ENCODE measurements around the gene KIFC3. TPM values are rescaled to one million over a fixed set of nuclear protein-coding genes. Genes with fewer than 3 reads are reported as not detected.
"Not testable (repeated sequence)": the region's sequence is repeated elsewhere in the genome, so short reads cannot be mapped to it uniquely, and the experiment has no call there.

The KIFC3 gene
- total RNA-seq, 2 donors from 2014 or later: 0.82 to 1.2 TPM

- no peaks in the 10 kb centered on the region for H3K4me1 Mint-ChIP-seq
- H3K27ac Mint-ChIP-seq: no peak overlapping the region
- H3K9me3 Mint-ChIP-seq: no peaks in the 10 kb centered on the region
- no peaks in the 10 kb centered on the region for H3K27me3 Mint-ChIP-seq
- no peak for ATAC-seq (replicated peaks)
- H3K36me3 Mint-ChIP-seq (ENCODE audit: low read depth): no peaks in the 10 kb centered on the region
- no peak overlapping the region for H3K4me3 Mint-ChIP-seq
Observed at GRCh38 chr16:57754354-57755060, 47.8 kb downstream of the KIFC3 start.

- Mint-ChIP-seq H3K9me3 (no peaks in the 10 kb centered on the region), H3K27ac (no peak overlapping the region), H3K27me3 (no peaks in the 10 kb centered on the region), H3K4me3 (no peak overlapping the region), H3K4me1 (no peaks in the 10 kb centered on the region), H3K36me3 (ENCODE audit: low read depth) (no peaks in the 10 kb centered on the region)
- no peak for ATAC-seq (replicated peaks)
Observed at GRCh38 chr16:57753448-57754353, 48.6 kb downstream of the KIFC3 start.

DNA sequence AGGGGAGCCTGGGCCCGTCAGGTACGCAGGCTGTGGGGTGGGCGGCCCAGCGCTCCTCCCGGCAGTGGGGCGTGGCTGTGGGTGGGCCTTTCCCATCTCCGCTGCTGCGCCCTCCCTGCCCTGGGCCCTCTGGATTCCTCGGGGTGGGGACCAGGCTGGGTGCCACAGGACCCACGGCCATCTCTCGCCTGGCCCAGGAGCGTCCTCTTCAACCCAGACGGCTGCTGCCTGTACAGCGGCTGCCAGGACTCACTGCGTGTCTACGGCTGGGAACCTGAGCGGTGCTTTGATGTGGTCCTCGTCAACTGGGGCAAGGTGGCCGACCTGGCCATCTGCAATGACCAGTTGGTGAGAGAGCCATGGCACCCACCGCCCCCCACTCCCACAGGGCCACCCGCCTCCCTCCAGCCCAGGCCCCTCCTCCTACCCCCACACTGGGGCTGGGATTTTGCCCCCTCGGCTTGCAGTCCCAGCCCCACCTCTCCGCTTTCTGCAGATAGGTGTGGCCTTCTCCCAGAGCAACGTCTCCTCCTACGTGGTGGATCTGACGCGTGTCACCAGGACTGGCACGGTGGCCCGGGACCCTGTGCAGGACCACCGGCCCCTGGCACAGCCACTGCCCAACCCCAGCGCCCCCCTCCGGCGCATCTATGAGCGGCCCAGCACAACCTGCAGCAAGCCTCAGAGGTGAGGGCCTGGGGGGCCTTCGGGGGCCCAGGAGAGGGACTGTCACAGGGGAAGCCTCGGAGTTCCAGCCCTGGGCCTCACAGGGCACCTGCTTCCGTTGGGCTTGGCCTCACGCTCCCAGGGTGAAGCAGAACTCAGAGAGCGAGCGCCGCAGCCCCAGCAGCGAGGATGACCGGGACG, 49.5 kb downstream of the KIFC3 start:
- Mint-ChIP-seq H3K27ac (no peak overlapping the region), H3K4me3 (no peak overlapping the region), H3K9me3 (no peaks in the 10 kb centered on the region), H3K27me3 (no peaks in the 10 kb centered on the region), H3K36me3 (ENCODE audit: low read depth) (no peaks in the 10 kb centered on the region), H3K4me1 (no peaks in the 10 kb centered on the region)
- ATAC-seq (replicated peaks): no peak

- no peaks in the 10 kb centered on the region for H3K9me3 Mint-ChIP-seq
- H3K27ac Mint-ChIP-seq: no peak overlapping the region
- no peaks in the 10 kb centered on the region for H3K4me1 Mint-ChIP-seq
- no peaks in the 10 kb centered on the region for H3K36me3 Mint-ChIP-seq (ENCODE audit: low read depth)
- H3K4me3 Mint-ChIP-seq: no peak overlapping the region
- no peak for ATAC-seq (replicated peaks)
- no peaks in the 10 kb centered on the region for H3K27me3 Mint-ChIP-seq
Observed at GRCh38 chr16:57752203-57752580, 50.1 kb downstream of the KIFC3 start.

DNA sequence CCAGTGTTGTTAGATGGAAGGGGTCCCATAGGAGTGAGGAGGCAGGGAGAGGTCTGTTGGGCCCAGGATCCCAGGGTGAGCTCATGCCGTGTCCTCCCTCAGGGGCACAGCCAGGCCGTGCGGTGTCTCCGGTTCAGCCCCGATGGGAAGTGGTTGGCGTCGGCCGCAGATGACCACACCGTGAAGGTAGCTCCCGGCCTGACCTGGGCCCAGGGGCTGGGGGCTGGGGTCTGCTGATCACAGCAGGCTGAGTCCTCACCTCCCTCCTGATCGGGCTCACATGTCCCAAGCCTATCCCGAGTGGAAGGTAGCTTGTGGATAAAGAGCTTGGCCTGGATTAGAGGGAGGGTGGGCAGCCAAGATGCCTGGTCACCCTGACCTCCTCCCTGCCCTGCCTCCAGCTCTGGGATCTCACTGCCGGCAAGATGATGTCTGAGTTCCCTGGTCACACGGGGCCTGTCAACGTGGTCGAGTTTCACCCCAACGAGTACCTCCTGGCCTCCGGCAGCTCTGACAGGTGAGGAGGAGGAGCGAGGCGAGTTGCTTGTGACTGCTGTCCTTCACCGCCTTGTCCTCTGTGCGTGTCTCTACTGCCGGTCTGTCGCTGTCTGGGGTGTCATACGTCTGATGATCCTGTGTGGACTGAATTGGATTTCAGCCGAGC, 50.6 kb downstream of the KIFC3 start:
- no peaks in the 10 kb centered on the region for H3K27me3 Mint-ChIP-seq
- no peak for ATAC-seq (replicated peaks)
- no peak overlapping the region for H3K27ac Mint-ChIP-seq
- H3K4me1 Mint-ChIP-seq: no peaks in the 10 kb centered on the region
- no peaks in the 10 kb centered on the region for H3K36me3 Mint-ChIP-seq (ENCODE audit: low read depth)
- no peak overlapping the region for H3K4me3 Mint-ChIP-seq
- H3K9me3 Mint-ChIP-seq: no peaks in the 10 kb centered on the region

GRCh38 chr16:57750796-57751538, 51.3 kb downstream of the KIFC3 start:
- Mint-ChIP-seq H3K27ac (no peak overlapping the region), H3K27me3 (no peaks in the 10 kb centered on the region), H3K4me3 (no peak overlapping the region), H3K9me3 (no peaks in the 10 kb centered on the region), H3K36me3 (ENCODE audit: low read depth) (no peaks in the 10 kb centered on the region), H3K4me1 (no peaks in the 10 kb centered on the region)
- no peak for ATAC-seq (replicated peaks)

GRCh38 chr16:57749856-57750452, 52.3 kb downstream of the KIFC3 start:
- H3K27ac Mint-ChIP-seq: peak overlapping the region; percentile 19
- ATAC-seq (replicated peaks): no peak
- no peaks in the 10 kb centered on the region for H3K36me3 Mint-ChIP-seq (ENCODE audit: low read depth)
- no peaks in the 10 kb centered on the region for H3K9me3 Mint-ChIP-seq
- H3K4me1 Mint-ChIP-seq: no peaks in the 10 kb centered on the region
- no peaks in the 10 kb centered on the region for H3K27me3 Mint-ChIP-seq
- no peak overlapping the region for H3K4me3 Mint-ChIP-seq

DNA sequence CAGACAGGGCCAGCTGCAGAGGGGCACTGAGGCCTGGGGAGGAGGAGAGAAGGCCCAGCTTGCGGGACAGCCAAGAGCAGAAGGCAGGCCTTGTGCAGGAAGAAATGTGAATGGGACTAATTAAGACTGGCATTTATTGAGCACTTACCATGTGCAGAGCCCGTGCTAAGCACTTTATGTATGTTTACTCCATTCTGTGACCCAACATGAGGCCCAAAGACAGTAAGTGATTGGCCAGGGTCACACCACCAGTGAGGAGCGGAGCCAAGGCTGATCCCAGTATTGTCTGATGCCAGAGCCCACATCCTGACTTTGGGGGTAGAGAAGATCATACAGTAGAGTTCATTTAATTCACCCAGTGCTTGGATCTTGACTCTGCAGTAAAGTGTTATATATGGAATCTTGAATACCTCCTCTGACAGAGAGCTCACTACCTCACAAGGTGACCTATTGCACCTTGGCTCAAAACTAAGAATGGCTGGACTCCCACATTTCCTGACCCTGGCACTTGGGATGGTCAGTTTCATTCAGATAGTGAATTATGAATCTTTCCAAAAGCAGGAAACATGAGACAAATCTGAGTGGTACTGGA, 53.1 kb downstream of the KIFC3 start:
- H3K27ac Mint-ChIP-seq: no peak overlapping the region
- no peaks in the 10 kb centered on the region for H3K36me3 Mint-ChIP-seq (ENCODE audit: low read depth)
- no peak overlapping the region for H3K4me3 Mint-ChIP-seq
- no peak for ATAC-seq (replicated peaks)
- no peaks in the 10 kb centered on the region for H3K9me3 Mint-ChIP-seq
- H3K27me3 Mint-ChIP-seq: no peaks in the 10 kb centered on the region
- no peaks in the 10 kb centered on the region for H3K4me1 Mint-ChIP-seq

- no peaks in the 10 kb centered on the region for H3K27me3 Mint-ChIP-seq
- no peaks in the 10 kb centered on the region for H3K9me3 Mint-ChIP-seq
- H3K27ac Mint-ChIP-seq: no peak overlapping the region
- no peaks in the 10 kb centered on the region for H3K4me1 Mint-ChIP-seq
- H3K4me3 Mint-ChIP-seq: no peak overlapping the region
- peaks cover 3% of the 10 kb centered on the region for H3K36me3 Mint-ChIP-seq (ENCODE audit: low read depth)
- ATAC-seq (replicated peaks): no peak
Observed at GRCh38 chr16:57748596-57748995, 53.7 kb downstream of the KIFC3 start.

GRCh38 chr16:57747996-57748395, 54.3 kb downstream of the KIFC3 start:
- Mint-ChIP-seq H3K36me3 (ENCODE audit: low read depth) (peaks cover 5% of the 10 kb centered on the region), H3K9me3 (no peaks in the 10 kb centered on the region), H3K4me1 (no peaks in the 10 kb centered on the region), H3K4me3 (no peak overlapping the region), H3K27me3 (no peaks in the 10 kb centered on the region), H3K27ac (no peak overlapping the region)
- no peak for ATAC-seq (replicated peaks)

- ATAC-seq (replicated peaks): no peak
- H3K36me3 Mint-ChIP-seq (ENCODE audit: low read depth): peaks cover 5% of the 10 kb centered on the region
- H3K9me3 Mint-ChIP-seq: no peaks in the 10 kb centered on the region
- H3K4me3 Mint-ChIP-seq: no peak overlapping the region
- no peak overlapping the region for H3K27ac Mint-ChIP-seq
- no peaks in the 10 kb centered on the region for H3K4me1 Mint-ChIP-seq
- no peaks in the 10 kb centered on the region for H3K27me3 Mint-ChIP-seq
Observed at GRCh38 chr16:57747496-57747895, 54.8 kb downstream of the KIFC3 start.

GRCh38 chr16:57747091-57747490, 55.2 kb downstream of the KIFC3 start:
- Mint-ChIP-seq H3K4me1 (no peaks in the 10 kb centered on the region), H3K9me3 (no peaks in the 10 kb centered on the region), H3K27ac (no peak overlapping the region), H3K27me3 (no peaks in the 10 kb centered on the region), H3K4me3 (no peak overlapping the region), H3K36me3 (ENCODE audit: low read depth) (peaks cover 5% of the 10 kb centered on the region)
- no peak for ATAC-seq (replicated peaks)

DNA sequence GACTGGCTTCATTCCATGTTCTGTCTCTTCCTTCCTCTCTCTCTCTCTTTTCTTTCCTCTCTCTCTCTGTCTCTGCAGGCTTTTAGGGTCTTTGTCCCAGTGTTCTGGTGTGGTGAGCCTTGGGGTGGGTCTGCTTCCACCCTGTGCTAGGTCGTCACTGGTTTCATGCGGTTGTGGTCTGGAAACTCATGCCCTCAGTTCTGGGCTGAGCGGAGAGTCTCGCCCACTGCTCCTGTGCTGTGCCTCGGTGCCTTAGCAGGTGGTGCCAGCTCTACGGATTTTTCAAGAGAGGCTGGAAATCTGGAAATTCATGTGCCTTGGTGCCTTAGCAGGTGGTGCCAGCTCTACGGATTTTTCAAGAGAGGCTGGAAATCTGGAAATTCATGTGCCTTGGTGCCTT, 56.0 kb downstream of the KIFC3 start:
- not testable (repeated sequence) for H3K9me3 Mint-ChIP-seq

More for the DNA sequence above, 56.0 kb downstream of the KIFC3 start:
- not testable (repeated sequence) for H3K4me3 Mint-ChIP-seq; H3K27me3 Mint-ChIP-seq; H3K36me3 Mint-ChIP-seq (ENCODE audit: low read depth); ATAC-seq (replicated peaks); H3K4me1 Mint-ChIP-seq; H3K27ac Mint-ChIP-seq

Measured in activated T-helper 17 cell treated with anti-CD3 and anti-CD28 coated beads, Interleukin-2, amount 50 U/mL, for 72 hours (primary cell).